HepG2 (cell line): Measurements from ENCODE around the gene OSBPL2. TPM values are rescaled to one million over a fixed set of nuclear protein-coding genes. Genes with fewer than 3 reads are reported as not detected.
A peak's percentile ranks its signal among the peaks of the same experiment; 100 is the strongest.

Source experiments
- ASH2L ChIP-seq: fragments of 300-600, 200-600 bp; sonication (generic); IDR thresholded peaks from 2 replicates; pipeline ENCODE4 v1.7.0; 2017; ENCODE audit warnings: low read depth, mild to moderate bottlenecking, moderate library complexity, mixed read lengths, low read length; ENCODE audit not compliant: insufficient read length
- DMAP1 ChIP-seq: IDR thresholded peaks from 2 replicates; pipeline ENCODE4 v1.6.1; 2016
- HES4 ChIP-seq: sonication (generic); formaldehyde crosslinking; IDR thresholded peaks from 2 replicates; pipeline ENCODE4 v1.9.0; 2021; ENCODE audit warnings: mild to moderate bottlenecking, missing genetic modification reagents, borderline replicate concordance
- HIVEP1 ChIP-seq: sonication (generic); formaldehyde crosslinking; IDR thresholded peaks from 2 replicates; pipeline ENCODE4 v1.4.0; 2020; ENCODE audit warnings: mild to moderate bottlenecking, missing genetic modification reagents
- HNF1B ChIP-seq: sonication (generic); formaldehyde crosslinking; IDR thresholded peaks from 2 replicates; pipeline ENCODE4 v1.5.1; 2020; ENCODE audit warnings: mild to moderate bottlenecking, moderate library complexity, missing genetic modification reagents
- KDM5B ChIP-seq: sonication (generic); formaldehyde crosslinking; IDR thresholded peaks from 2 replicates; pipeline ENCODE4 v1.4.0; 2020; ENCODE audit warnings: missing genetic modification reagents, mild to moderate bottlenecking, borderline replicate concordance
- MED13 ChIP-seq: sonication (generic); formaldehyde crosslinking; IDR thresholded peaks from 2 replicates; pipeline ENCODE4 v1.5.0; 2020; ENCODE audit warnings: missing genetic modification reagents
- NR0B2 ChIP-seq: sonication (generic); formaldehyde crosslinking; IDR thresholded peaks from 2 replicates; pipeline ENCODE4 v1.4.0; 2020; ENCODE audit warnings: mild to moderate bottlenecking, missing genetic modification reagents
- NR1H2 ChIP-seq: sonication (generic); formaldehyde crosslinking; IDR thresholded peaks from 2 replicates; pipeline ENCODE4 v1.8.1; 2022; ENCODE audit warnings: low read depth, missing genetic modification reagents, borderline replicate concordance
- SNAPC4 ChIP-seq: sonication (generic); formaldehyde crosslinking; IDR thresholded peaks from 2 replicates; pipeline ENCODE4 v1.4.0; 2020; ENCODE audit warnings: mild to moderate bottlenecking, missing genetic modification reagents
- ZBTB42 ChIP-seq: sonication (generic); formaldehyde crosslinking; IDR thresholded peaks from 2 replicates; pipeline ENCODE4 v1.5.0; 2020; ENCODE audit warnings: mild to moderate bottlenecking, missing genetic modification reagents
- ZBTB7A ChIP-seq: sonication (generic); formaldehyde crosslinking; IDR thresholded peaks from 2 replicates; pipeline ENCODE4 v1.8.0; 2022; ENCODE audit warnings: mild to moderate bottlenecking, missing genetic modification reagents
- ZNF333 ChIP-seq: sonication (generic); formaldehyde crosslinking; IDR thresholded peaks from 2 replicates; pipeline ENCODE4 v1.4.0; 2020; ENCODE audit warnings: mild to moderate bottlenecking, missing genetic modification reagents, borderline replicate concordance
- ZNF354B ChIP-seq: sonication (generic); formaldehyde crosslinking; IDR thresholded peaks from 2 replicates; pipeline ENCODE4 v1.8.0; 2022; ENCODE audit warnings: mild to moderate bottlenecking, missing genetic modification reagents
- ZNF709 ChIP-seq: sonication (generic); formaldehyde crosslinking; IDR thresholded peaks from 2 replicates; pipeline ENCODE4 v1.5.0; 2020; ENCODE audit warnings: mild to moderate bottlenecking, missing genetic modification reagents
- ZNF749 ChIP-seq: sonication (generic); formaldehyde crosslinking; IDR thresholded peaks from 2 replicates; pipeline ENCODE4 v1.8.0; 2022; ENCODE audit warnings: mild to moderate bottlenecking, missing genetic modification reagents, moderate library complexity, borderline replicate concordance
- ZNF777 ChIP-seq: sonication (generic); formaldehyde crosslinking; IDR thresholded peaks from 2 replicates; pipeline ENCODE4 v1.4.0; 2020; ENCODE audit warnings: missing genetic modification reagents
- ZNF800 ChIP-seq: sonication (generic); formaldehyde crosslinking; IDR thresholded peaks from 2 replicates; pipeline ENCODE4 v1.4.0; 2020; ENCODE audit warnings: missing genetic modification reagents
- polyA plus RNA-seq, 8 experiments: library from polyadenylated mRNA; depleted of rRNA in 3 of 8; stranded (reverse) in 7 of 8; unstranded in 1 of 8; fragments of >200 nt; fragmentation: Illumina TruSeq in 4 of 8; extraction: Trizol in 4 of 8; gene quantifications; 2 replicates each; pipeline versions ENCODE4 v1.2.1 to v1.2.3, GENCODE V29; 2011 to 2016; ENCODE audit warnings: low read depth in 4 of 8, missing spikeins in 1 of 8, mixed read lengths in 1 of 8; ENCODE audit not compliant: insufficient read depth in 1 of 8
- total RNA-seq, 5 experiments: library from RNA; depleted of rRNA; stranded (reverse); fragments of >200 nt; fragmentation: Illumina TruSeq; extraction: Trizol; gene quantifications; 2 replicates each; pipeline ENCODE4 v1.2.3, GENCODE V29; 2016; ENCODE audit warnings: low read depth in 1 of 5

Gene OSBPL2
- total and polyA plus RNA-seq, 2 of the 13 experiments (the other 11 are each of a cell fraction or from before 2014, with no cell fraction given) = 18.5 to 37.4 TPM

GRCh38 chr20:62227977-62228958 lies 10.1 kb upstream of the OSBPL2 start (continued):
- 0 out of 2 replicates have a peak, but pooled peaks have one; percentile 28 for TF ChIP-seq ZNF800
- TF ChIP-seq ZNF333 (CRISPR knock-in tag) = 0 out of 2 replicates have a peak, but pooled peaks have one; percentile 47
- TF ChIP-seq ASH2L = no peak
- peak; percentile 82; the same call in 1 of the 2 replicates for TF ChIP-seq ZBTB7A (CRISPR knock-in tag)
- 0 out of 2 replicates have a peak, but pooled peaks have one; percentile 16 for TF ChIP-seq HES4 (CRISPR knock-in tag)
- TF ChIP-seq ZNF777 (CRISPR knock-in tag) = 0 out of 2 replicates have a peak, but pooled peaks have one; percentile 7
- peak; percentile 38; the same call in 1 of the 2 replicates for TF ChIP-seq HNF1B (CRISPR knock-in tag)
- TF ChIP-seq KDM5B (CRISPR knock-in tag) = peak; percentile 66; the same call in 1 of the 2 replicates
- TF ChIP-seq HIVEP1 (CRISPR knock-in tag) = peak; percentile 68; the same call in 1 of the 2 replicates
- TF ChIP-seq ZNF354B (CRISPR knock-in tag) = no peak
- TF ChIP-seq SNAPC4 (CRISPR knock-in tag) = 0 out of 2 replicates have a peak, but pooled peaks have one; percentile 42
- TF ChIP-seq MED13 = 0 out of 2 replicates have a peak, but pooled peaks have one; percentile 35
- 0 out of 2 replicates have a peak, but pooled peaks have one; percentile 72 for TF ChIP-seq ZNF749 (CRISPR knock-in tag)
- TF ChIP-seq NR0B2 = peak; percentile 69; the same call in 1 of the 2 replicates
- 0 out of 2 replicates have a peak, but pooled peaks have one; percentile 44 for TF ChIP-seq NR1H2 (CRISPR knock-in tag)
- 0 out of 2 replicates have a peak, but pooled peaks have one; percentile 21 for TF ChIP-seq DMAP1 (CRISPR knock-in tag)
- no peak for TF ChIP-seq ZBTB42 (CRISPR knock-in tag)
- TF ChIP-seq ZNF709 (CRISPR knock-in tag) = no peak
